ENCODE measurements around the gene TPGS2. TPM values are rescaled to one million over a fixed set of nuclear protein-coding genes. Genes with fewer than 3 reads are reported as not detected.
A peak's percentile ranks its signal among the peaks of the same experiment; 100 is the strongest.

The TPGS2 gene
- total RNA-seq, 1 experiment from 2014 or later, result 40.9 TPM

GRCh38 chr18:36811430-36811829, 17.4 kb downstream of the TPGS2 start:
- Mint-ChIP-seq H3K27me3 (ENCODE audit: insufficient read depth, unreplicated experiment) (no peaks in the 10 kb centered on the region), H3K36me3 (ENCODE audit: insufficient read depth, unreplicated experiment) (peaks cover 28% of the 10 kb centered on the region)

DNA sequence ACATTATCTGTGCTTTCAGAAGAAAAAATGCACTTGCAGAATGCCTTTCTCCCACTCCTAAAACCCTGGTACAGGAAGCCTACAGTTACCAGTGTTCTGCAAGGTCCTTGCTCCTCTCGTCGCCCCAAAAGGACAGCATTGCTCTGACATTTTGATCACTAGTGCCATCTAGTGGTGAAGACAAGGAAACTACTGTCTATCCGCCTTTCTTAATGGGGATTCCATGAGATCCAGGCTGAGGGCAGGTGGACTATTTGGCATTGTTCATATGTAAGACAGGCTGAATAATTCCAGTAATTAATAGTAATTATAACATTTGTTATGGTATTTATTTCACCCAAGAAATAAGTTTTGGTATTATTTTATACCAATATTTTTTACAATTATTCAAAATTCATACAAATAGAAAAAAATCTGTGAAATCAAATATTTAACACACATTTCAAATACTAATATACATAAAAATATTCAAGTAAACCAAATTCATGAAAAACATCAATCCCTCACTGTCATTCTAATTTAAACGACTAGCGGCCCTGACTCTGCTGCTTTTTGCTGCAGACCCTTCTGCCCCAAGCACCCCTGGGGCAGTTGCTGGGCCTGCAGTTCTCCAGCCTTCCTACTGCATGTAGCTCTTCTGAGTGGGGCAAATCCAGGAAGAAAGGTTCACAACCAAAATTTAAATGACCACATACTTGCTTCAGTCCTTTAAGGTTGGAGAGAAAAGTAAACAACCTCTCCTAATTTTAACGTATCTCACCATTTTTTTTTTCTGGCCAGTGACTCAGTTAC, 19.0 kb downstream of the TPGS2 start:
- no peak overlapping the region for H3K4me3 Mint-ChIP-seq (ENCODE audit: unreplicated experiment)
- TF ChIP-seq CTCF (IDR thresholded peaks at IDR 0.05; ENCODE audit: unreplicated experiment), result peak; percentile 74
- CTCF ChIA-PET, result interaction anchor here (0.6 to 3.5 kb wide), 17 partner anchors 8 to 792 kb away, joined by 3 to 35 read pairs (median 4); no protein-coding TSS in a partner anchor
- no peaks in the 10 kb centered on the region for H3K27me3 Mint-ChIP-seq (ENCODE audit: insufficient read depth, unreplicated experiment)
- H3K9me3 Mint-ChIP-seq (ENCODE audit: unreplicated experiment), result no peaks in the 10 kb centered on the region
- no peaks in the 10 kb centered on the region for H3K4me1 Mint-ChIP-seq (ENCODE audit: insufficient read depth, unreplicated experiment)
- BruUV-seq (replicated peaks), result no TSS peak
- H3K27ac Mint-ChIP-seq (ENCODE audit: low read depth, unreplicated experiment), result no peak overlapping the region
- H3K36me3 Mint-ChIP-seq (ENCODE audit: insufficient read depth, unreplicated experiment), result peaks cover 27% of the 10 kb centered on the region
- POLR2A ChIA-PET, result no interaction called here
- DNase-seq (ENCODE audit: unreplicated experiment), result peak; percentile 73
- intact Hi-C loops (cut with micrococcal nuclease), result loop anchor here (1.0 kb wide), 2 partner anchors 40 to 121 kb away; no protein-coding TSS in a partner anchor

More at GRCh38 chr18:36811430-36811829, 17.4 kb downstream of the TPGS2 start:
- ChIA-PET POLR2A (interaction anchor here (0.6 to 0.9 kb wide), 2 partner anchors 19 to 356 kb away, joined by 3 to 4 read pairs; no protein-coding TSS in a partner anchor), CTCF (interaction anchor here (0.9 to 3.5 kb wide), 10 partner anchors 10 to 716 kb away, joined by 3 to 35 read pairs (median 6); no protein-coding TSS in a partner anchor)
- DNase-seq (ENCODE audit: unreplicated experiment), result no peak
- Mint-ChIP-seq H3K4me3 (ENCODE audit: unreplicated experiment) (no peak overlapping the region), H3K27ac (ENCODE audit: low read depth, unreplicated experiment) (no peak overlapping the region), H3K4me1 (ENCODE audit: insufficient read depth, unreplicated experiment) (no peaks in the 10 kb centered on the region), H3K9me3 (ENCODE audit: unreplicated experiment) (no peaks in the 10 kb centered on the region)
- no TSS peak for BruUV-seq (replicated peaks)
- TF ChIP-seq CTCF (IDR thresholded peaks at IDR 0.05; ENCODE audit: unreplicated experiment), result no peak
- intact Hi-C loops (cut with micrococcal nuclease), result no loop called here

- no TSS peak for BruUV-seq (replicated peaks)
- Mint-ChIP-seq H3K9me3 (ENCODE audit: unreplicated experiment) (no peaks in the 10 kb centered on the region), H3K27ac (ENCODE audit: low read depth, unreplicated experiment) (no peak overlapping the region), H3K4me1 (ENCODE audit: insufficient read depth, unreplicated experiment) (no peaks in the 10 kb centered on the region), H3K36me3 (ENCODE audit: insufficient read depth, unreplicated experiment) (peaks cover 31% of the 10 kb centered on the region), H3K4me3 (ENCODE audit: unreplicated experiment) (no peak overlapping the region), H3K27me3 (ENCODE audit: insufficient read depth, unreplicated experiment) (no peaks in the 10 kb centered on the region)
- ChIA-PET CTCF (interaction anchor here (0.6 to 2.3 kb wide), 19 partner anchors 8 to 196 kb away, joined by 3 to 17 read pairs (median 4); no protein-coding TSS in a partner anchor), POLR2A (no interaction called here)
- TF ChIP-seq CTCF (IDR thresholded peaks at IDR 0.05; ENCODE audit: unreplicated experiment), result no peak
- intact Hi-C loops (cut with micrococcal nuclease), result loop anchor here (1.0 kb wide), 2 partner anchors 39 to 120 kb away; no protein-coding TSS in a partner anchor
- DNase-seq (ENCODE audit: unreplicated experiment), result no peak
Observed at GRCh38 chr18:36808681-36809080, 20.1 kb downstream of the TPGS2 start.

DNA sequence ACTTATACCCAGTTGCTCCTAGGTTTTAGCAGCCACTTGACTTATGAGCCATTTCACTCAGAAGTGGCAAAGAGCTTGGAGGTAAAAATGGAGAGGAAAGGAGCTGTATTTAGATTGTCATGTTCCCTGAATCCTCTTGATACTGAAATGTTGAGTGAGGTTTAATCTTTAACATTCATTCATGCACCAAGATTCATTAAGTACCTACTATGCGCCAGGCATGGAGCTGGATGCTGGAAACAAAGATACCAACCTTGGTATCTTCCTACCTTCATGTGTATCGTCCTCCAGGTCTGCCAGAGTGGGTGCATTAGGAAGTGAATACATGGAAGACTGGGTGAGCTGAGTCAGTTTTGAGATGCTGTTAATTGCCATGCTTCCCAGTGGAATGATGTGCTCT, 23.7 kb downstream of the TPGS2 start:
- DNase-seq (ENCODE audit: unreplicated experiment), result no peak
- BruUV-seq (replicated peaks), result no TSS peak
- no peak overlapping the region for H3K27ac Mint-ChIP-seq (ENCODE audit: low read depth, unreplicated experiment)
- ChIA-PET CTCF (interaction anchor here (1.0 to 1.7 kb wide), 2 partner anchors 48 to 685 kb away, joined by 3 read pairs; no protein-coding TSS in a partner anchor), POLR2A (no interaction called here)
- no peaks in the 10 kb centered on the region for H3K4me1 Mint-ChIP-seq (ENCODE audit: insufficient read depth, unreplicated experiment)
- H3K4me3 Mint-ChIP-seq (ENCODE audit: unreplicated experiment), result no peak overlapping the region
- H3K36me3 Mint-ChIP-seq (ENCODE audit: insufficient read depth, unreplicated experiment), result peaks cover 40% of the 10 kb centered on the region
- H3K27me3 Mint-ChIP-seq (ENCODE audit: insufficient read depth, unreplicated experiment), result no peaks in the 10 kb centered on the region
- TF ChIP-seq CTCF (IDR thresholded peaks at IDR 0.05; ENCODE audit: unreplicated experiment), result no peak
- no peaks in the 10 kb centered on the region for H3K9me3 Mint-ChIP-seq (ENCODE audit: unreplicated experiment)
- intact Hi-C loops (cut with micrococcal nuclease), result no loop called here

Measured in MCF 10A (cell line).